HepG2 (cell line): ENCODE data around the gene TOM1L2. TPM values are rescaled to one million over a fixed set of nuclear protein-coding genes. Genes with fewer than 3 reads are reported as not detected.

Experiments used
- ATAC-seq: fragments of 200-7000 bp; cut with Tn5 transposase; 3 replicates; pipeline ENCODE4 v1.9.1; 2020; ENCODE audit warnings: mild to moderate bottlenecking, moderate library complexity
- BruUV-seq: library from RNA; stranded (reverse); fragments of 400-500 nt; replicated peaks from 2 replicates; lab custom pipeline; 2021; lab: Mats Ljungman, UMichigan
- CTCF ChIA-PET: fragments of 300-600 bp; formaldehyde crosslinking; extraction: SDS; loops from one replicate; lab custom pipeline; 2021; ENCODE audit warnings: low total read pairs, inconsistent platforms, low intra/inter-chr PET ratio; lab: Yijun Ruan, JAX
- POLR2A ChIA-PET: fragments of 350-600 bp; sonication (Branson Sonifier 250); formaldehyde crosslinking; loops from one replicate; lab custom pipeline; 2020; ENCODE audit warnings: antibody characterized with exemption, inconsistent platforms; lab: Yijun Ruan, JAX
- DNase-seq: peaks from one replicate; pipeline ENCODE4 v3.0.0-alpha.2; 2015; ENCODE audit warnings: low spot score
- FAIRE-seq: peaks from 3 replicates; lab custom pipeline; 2011; peaks lifted over from hg19 to GRCh38; lab: Jason Lieb, UNC
- H2AFZ ChIP-seq: one replicate; pipeline ENCODE4 v1.6.1; 2011; ENCODE audit warnings: low read length, inconsistent platforms
- H3K27ac ChIP-seq: fragments of 300-600 bp; 3 replicates; pipeline ENCODE4 v1.8.0; 2011; ENCODE audit warnings: mixed run types, mild to moderate bottlenecking, mixed read lengths, low read length, inconsistent platforms; ENCODE audit not compliant: insufficient read depth; ENCODE audit errors: extremely low read length
- H3K27me3 ChIP-seq, 2 experiments: fragments of 200-600 bp in 1 of 2; 2 replicates in 1 of 2; 3 replicates in 1 of 2; pipeline versions ENCODE4 v1.6.0 to v1.8.0; 2011; ENCODE audit warnings: low read length in 2 of 2, mild to moderate bottlenecking in 2 of 2, moderate library complexity in 2 of 2, inconsistent platforms in 1 of 2; ENCODE audit not compliant: insufficient read depth in 2 of 2, control insufficient read depth in 1 of 2
- H3K36me3 ChIP-seq, 2 experiments: fragments of 200-600 bp in 1 of 2; replicated peaks in 1 of 2; 2 replicates in 1 of 2; 3 replicates in 1 of 2; pipeline versions ENCODE4 v1.5.1 to v1.8.0; 2011; ENCODE audit warnings: low read length in 2 of 2, inconsistent platforms in 1 of 2; ENCODE audit not compliant: insufficient read depth in 2 of 2, control insufficient read depth in 1 of 2
- H3K4me1 ChIP-seq: 2 replicates; pipeline ENCODE4 v1.5.1; 2012; ENCODE audit warnings: low read length, inconsistent platforms; ENCODE audit not compliant: insufficient read depth
- H3K4me2 ChIP-seq: 2 replicates; pipeline ENCODE4 v1.6.0; 2011; ENCODE audit warnings: low read depth, low read length, inconsistent platforms
- H3K4me3 ChIP-seq, 3 experiments: fragments of 200-600 bp in 1 of 3; sonication (generic), shearing (Covaris generic) in 1 of 3; replicated peaks in 1 of 3; 2 replicates each; pipeline ENCODE4 v1.5.1; 2011 to 2016; ENCODE audit warnings: low read length in 3 of 3, inconsistent platforms in 2 of 3, low read depth in 2 of 3, mild to moderate bottlenecking in 2 of 3, control low read depth in 1 of 3, mixed read lengths in 1 of 3; ENCODE audit not compliant: insufficient read depth in 1 of 3
- H3K79me2 ChIP-seq: one replicate; pipeline ENCODE4 v1.6.1; 2011; ENCODE audit warnings: low read length, inconsistent platforms; ENCODE audit not compliant: insufficient read depth
- H3K9ac ChIP-seq: 2 replicates; pipeline ENCODE4 v1.6.0; 2011; ENCODE audit warnings: mild to moderate bottlenecking, low read depth, low read length, inconsistent platforms; ENCODE audit not compliant: insufficient read depth
- H3K9me3 ChIP-seq: 2 replicates; pipeline ENCODE4 v1.5.1; 2012; ENCODE audit warnings: mild to moderate bottlenecking, low read length
- H4K20me1 ChIP-seq: 2 replicates; pipeline ENCODE4 v1.6.0; 2011; ENCODE audit warnings: inconsistent platforms, mild to moderate bottlenecking, low read length, moderate library complexity; ENCODE audit not compliant: insufficient read depth
- CEBPB ChIP-seq: IDR thresholded peaks from 2 replicates; pipeline ENCODE4 v1.6.1; 2011; ENCODE audit warnings: low read depth, low read length, improper control_type of control experiment, borderline replicate concordance
- MAFG ChIP-seq: sonication (generic); formaldehyde crosslinking; IDR thresholded peaks from 2 replicates; pipeline ENCODE4 v1.5.1; 2020; ENCODE audit warnings: mild to moderate bottlenecking, missing genetic modification reagents
- PPARG ChIP-seq: conservative IDR thresholded peaks from 2 replicates; pipeline ENCODE4 v1.6.1; 2016; ENCODE audit warnings: missing biosample characterization, missing genetic modification reagents
- PRPF4 ChIP-seq: fragments of 200-400 bp; formaldehyde crosslinking; IDR thresholded peaks from 2 replicates; pipeline ENCODE4 v1.6.1; 2016; ENCODE audit warnings: low read length, low read depth; ENCODE audit not compliant: poor library complexity, severe bottlenecking
- PTBP1 ChIP-seq: fragments of 200-400 bp; formaldehyde crosslinking; IDR thresholded peaks from 2 replicates; pipeline ENCODE4 v1.6.1; 2018; ENCODE audit warnings: low read length, low read depth; ENCODE audit not compliant: poor library complexity, severe bottlenecking
- SAFB2 ChIP-seq: sonication (generic); formaldehyde crosslinking; IDR thresholded peaks from 2 replicates; pipeline ENCODE4 v1.5.1; 2020; ENCODE audit warnings: missing genetic modification reagents, low read depth, mild to moderate bottlenecking, borderline replicate concordance
- SMYD3 ChIP-seq: sonication (generic); formaldehyde crosslinking; IDR thresholded peaks from 2 replicates; pipeline ENCODE4 v1.8.1; 2023; ENCODE audit warnings: mild to moderate bottlenecking, missing genetic modification reagents
- ZNF274 ChIP-seq: sonication (generic); formaldehyde crosslinking; IDR thresholded peaks from 2 replicates; pipeline ENCODE4 v1.5.1; 2020; ENCODE audit warnings: mild to moderate bottlenecking, missing genetic modification reagents
- WGBS: methylation state at CpG from one replicate; pipeline ENCODE4 v1.1.6; 2017; ENCODE audit warnings: low lambda C conversion rate; 5-methylcytosine and 5-hydroxymethylcytosine counted together
- in situ Hi-C: cut with HindIII; loops from 2 replicates; pipeline ENCODE4 v1.10.0; 2017; ENCODE audit warnings: low pct_unique_long_range_greater_than_20kb; ENCODE audit not compliant: extremely low pct_ligation_motif_present
- intact Hi-C: fragments of 100-400 bp; cut with micrococcal nuclease; formaldehyde crosslinking; loops from one replicate; pipeline ENCODE4 v1.10.0; 2022; ENCODE audit not compliant: unreplicated experiment
- polyA plus RNA-seq, 8 experiments: library from polyadenylated mRNA; depleted of rRNA in 3 of 8; stranded (reverse) in 7 of 8; unstranded in 1 of 8; fragments of >200 nt; fragmentation: Illumina TruSeq in 4 of 8; extraction: Trizol in 4 of 8; gene quantifications; 2 replicates each; pipeline versions ENCODE4 v1.2.1 to v1.2.3, GENCODE V29; 2011 to 2016; ENCODE audit warnings: low read depth in 4 of 8, missing spikeins in 1 of 8, mixed read lengths in 1 of 8; ENCODE audit not compliant: insufficient read depth in 1 of 8
- total RNA-seq, 5 experiments: library from RNA; depleted of rRNA; stranded (reverse); fragments of >200 nt; fragmentation: Illumina TruSeq; extraction: Trizol; gene quantifications; 2 replicates each; pipeline ENCODE4 v1.2.3, GENCODE V29; 2016; ENCODE audit warnings: low read depth in 1 of 5
- TF ChIP-seq, protein P1 (sequence below): sonication (generic); formaldehyde crosslinking; IDR thresholded peaks from 2 replicates; pipeline ENCODE4 v1.8.1; 2023; ENCODE audit warnings: mild to moderate bottlenecking, missing genetic modification reagents, borderline replicate concordance

The TOM1L2 gene
- total and polyA plus RNA-seq, 2 of the 13 experiments (the other 11 are each of a cell fraction or from before 2014, with no cell fraction given) = 4.7 to 7.4 TPM

DNA sequence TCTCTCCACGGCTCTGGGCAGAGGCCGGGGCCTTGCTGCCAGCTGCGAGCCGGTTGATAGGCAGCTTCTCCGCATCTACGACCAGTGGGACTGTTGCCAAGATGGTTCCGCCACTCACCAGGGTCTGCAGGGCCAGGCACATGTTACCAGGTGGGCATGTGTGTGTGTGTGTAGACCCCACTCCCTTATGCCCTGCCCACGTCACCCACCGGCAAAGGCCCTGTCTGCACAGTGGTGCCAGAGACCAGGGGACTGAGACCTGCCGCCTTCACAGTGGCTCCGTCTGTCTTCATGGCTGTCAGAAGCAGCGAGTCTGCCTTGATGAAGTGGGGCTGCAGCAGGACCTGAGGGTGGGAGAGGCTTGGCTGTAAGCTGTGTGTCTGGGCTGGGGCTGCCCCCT, 153.1 kb downstream of the TOM1L2 start:
- no peak overlapping the region for H3K9ac ChIP-seq
- peaks cover 60 to 85% of the 10 kb centered on the region in 2 experiments for H3K36me3 ChIP-seq
- peaks cover 36% of the 10 kb centered on the region for H3K79me2 ChIP-seq
- TF ChIP-seq ZNF274 = 0 out of 2 replicates have a peak, but pooled peaks have one; percentile 23
- TF ChIP-seq, protein P1, sequence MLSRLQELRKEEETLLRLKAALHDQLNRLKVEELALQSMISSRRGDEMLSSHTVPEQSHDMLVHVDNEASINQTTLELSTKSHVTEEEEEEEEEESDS = no peak
- intact Hi-C loops = no loop called here
- H3K9me3 ChIP-seq = no peaks in the 10 kb centered on the region
- H3K4me3 ChIP-seq = no peak overlapping the region
- 100% methylated on average over 4 of the region's 12 CpGs for WGBS
- ATAC-seq (no peak), DNase-seq (no peak), FAIRE-seq (no peak)
- peaks cover 55% of the 10 kb centered on the region for H4K20me1 ChIP-seq
- H3K27me3 ChIP-seq = no peaks in the 10 kb centered on the region
- H3K4me2 ChIP-seq = no peak overlapping the region
- no peak overlapping the region for H2AFZ ChIP-seq
- no TSS peak for BruUV-seq
- in situ Hi-C loops = no loop called here
- peaks cover 57% of the 10 kb centered on the region for H3K4me1 ChIP-seq
- CTCF ChIA-PET = no interaction called here
- H3K27ac ChIP-seq = no peak overlapping the region
- POLR2A ChIA-PET = interaction anchor here (1.2 to 1.9 kb wide), 2 partner anchors 17 to 18 kb away, joined by 4 read pairs; no protein-coding TSS in a partner anchor

DNA sequence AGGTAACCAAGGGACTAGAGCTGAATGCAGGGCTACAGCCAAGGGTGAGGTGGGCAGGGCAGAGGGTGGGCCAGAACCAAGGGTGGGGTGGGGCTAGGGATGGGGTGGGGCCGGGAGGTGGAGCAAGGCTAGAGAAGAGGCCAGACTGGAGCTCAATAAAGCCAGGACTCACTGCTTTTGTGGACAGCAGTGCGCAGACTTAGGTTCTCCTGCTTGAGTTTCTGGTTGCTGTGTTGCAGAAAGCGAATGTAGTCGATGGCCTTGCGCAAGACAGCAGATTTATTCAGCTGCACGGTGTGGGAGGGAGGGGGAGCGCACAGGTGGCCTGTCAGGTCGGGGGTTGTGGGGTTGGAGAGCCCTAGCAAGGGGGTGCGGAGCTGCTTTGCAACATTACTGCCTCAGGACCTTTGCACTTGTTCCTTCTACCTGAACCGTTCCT, 154.1 kb downstream of the TOM1L2 start:
- Histone ChIP-seq H3K27me3 (no peaks in the 10 kb centered on the region), H3K4me3 (no peak overlapping the region), H3K27ac (no peak overlapping the region), H3K4me1 (peaks cover 51% of the 10 kb centered on the region), H3K4me2 (no peak overlapping the region), H3K9ac (no peak overlapping the region), H2AFZ (no peak overlapping the region), H3K9me3 (no peaks in the 10 kb centered on the region), H4K20me1 (peaks cover 52% of the 10 kb centered on the region), H3K79me2 (peaks cover 30% of the 10 kb centered on the region), H3K36me3 (peaks cover 60 to 88% of the 10 kb centered on the region in 2 experiments)
- TF ChIP-seq SMYD3 (CRISPR knock-in tag) (no peak), SAFB2 (CRISPR knock-in tag) (no peak), PRPF4 (no peak), CEBPB (peak; percentile 50; the same call in 1 of the 2 replicates), PTBP1 (no peak), MAFG (no peak), PPARG (CRISPR knock-in tag) (no peak)
- WGBS = 83% methylated on average over 10 of the region's 10 CpGs
- FAIRE-seq = no peak
- ChIA-PET POLR2A (interaction anchor here (1.9 kb wide), 1 partner anchor 18 kb away, joined by 4 read pairs; no protein-coding TSS in a partner anchor), CTCF (interaction anchor here (1.3 kb wide), 1 partner anchor 42 kb away, joined by 3 read pairs; no protein-coding TSS in a partner anchor)
- no peak for ATAC-seq
- intact Hi-C loops = no loop called here
- in situ Hi-C loops = no loop called here
- BruUV-seq = no TSS peak
- DNase-seq = no peak
